Ovary (tissue), 9 donors: ENCODE data around the gene FAM3D. TPM values are rescaled to one million over a fixed set of nuclear protein-coding genes. Genes with fewer than 3 reads are reported as not detected.
"Not testable (repeated sequence)": the region's sequence is repeated elsewhere in the genome, so short reads cannot be mapped to it uniquely, and the experiment has no call there.

Experiments used
- DNase-seq, 5 donors: peaks; one replicate each; pipeline ENCODE4 v3.0.0-alpha.2; 2019 to 2020
- H3K27ac ChIP-seq, 2 donors: fragments of 200-600 bp; one replicate each; pipeline versions ENCODE4 v1.5.1 to v1.8.0; 2019 to 2022
- H3K27me3 ChIP-seq: fragments of 200-600 bp; one replicate; pipeline ENCODE4 v1.8.0; 2022
- H3K36me3 ChIP-seq: fragments of 200-600 bp; sonication (generic); one replicate; pipeline ENCODE4 v1.5.1; 2019
- H3K4me1 ChIP-seq: one replicate; pipeline ENCODE4 v1.8.1; 2013; ENCODE audit warnings: mild to moderate bottlenecking, moderate library complexity; ENCODE audit not compliant: insufficient read depth
- H3K4me3 ChIP-seq: fragments of 200-600 bp; sonication (generic); one replicate; pipeline ENCODE4 v1.5.1; 2017
- H3K9me3 ChIP-seq, 2 donors: fragments of 200-600 bp in 1 of 2; sonication (generic) in 1 of 2; one replicate each; pipeline versions ENCODE4 v1.5.1 to v1.8.1; 2013 to 2019; ENCODE audit warnings: mild to moderate bottlenecking in 1 of 2, moderate library complexity in 1 of 2
- EP300 ChIP-seq: sonication (generic); formaldehyde crosslinking; IDR thresholded peaks from one replicate; pipeline ENCODE4 v1.6.1; 2017; ENCODE audit warnings: antibody characterized with exemption
- POLR2A ChIP-seq: fragments of 450-650 bp; IDR thresholded peaks from one replicate; pipeline ENCODE4 v1.6.1; 2017; ENCODE audit warnings: antibody characterized with exemption, mild to moderate bottlenecking, moderate library complexity
- WGBS, 3 donors: extraction: QIAGEN DNeasy Blood & Tissue Kit in 1 of 3; methylation state at CpG; one replicate each; pipeline versions ENCODE4 v1.1.5 to v1.1.7; 2013 to 2017; 5-methylcytosine and 5-hydroxymethylcytosine counted together
- intact Hi-C, 4 donors: fragments of 100-400 bp; cut with DNase I; formaldehyde crosslinking; loops; one replicate each; pipeline versions ENCODE4 v1.11.0 to v1.15.1; 2022 to 2023
- polyA plus RNA-seq, 2 donors: library from polyadenylated mRNA; stranded (reverse); fragments of 200-250 nt in 1 of 2; fragments of 350-450 nt in 1 of 2; fragmentation: Illumina TruSeq in 1 of 2; extraction: RNeasy Lipid Tissue Mini Kit (QIAGEN cat#74804) in 1 of 2; gene quantifications; one replicate each; pipeline ENCODE4 v1.2.3, GENCODE V29; 2013 to 2014
- total RNA-seq, 7 donors: library from RNA; depleted of rRNA in 2 of 7; stranded (reverse); fragments of >200 nt in 2 of 7; fragmentation: NEBNext Ultra II Directional in 3 of 7; extraction: Animal tissue kit (Norgen Biotek cat#: 25700) in 3 of 7; gene quantifications; one replicate each; pipeline versions ENCODE4 v1.1.0 to v1.2.4, GENCODE V29; 2016 to 2023
- TF ChIP-seq, protein P1 (sequence below), 3 donors: fragments of 450-650 bp in 2 of 3; fragments of 200-600 bp in 1 of 3; IDR thresholded peaks; one replicate each; pipeline versions ENCODE4 v1.5.1 to v1.8.0; 2016 to 2022; ENCODE audit warnings: antibody characterized with exemption in 3 of 3, mild to moderate bottlenecking in 1 of 3
- donor health status: DM: no; HTN: no; CAD: no; lungs with moderate emphysema.
- donor health status: DM: no; HTN: no; CAD: no.
- donor health status: Bipolar disorder and iron deficiency.
- donor health status: DM: yes; HTN: yes; CAD: no.
- donor health status: DM: no; HTN: no; CAD: no.
- donor health status: DM: yes; HTN: yes; CAD: no.

FAM3D gene
- total and polyA plus RNA-seq, 9 donors = 0.36 to 6.3 TPM; not detected in 7

DNA sequence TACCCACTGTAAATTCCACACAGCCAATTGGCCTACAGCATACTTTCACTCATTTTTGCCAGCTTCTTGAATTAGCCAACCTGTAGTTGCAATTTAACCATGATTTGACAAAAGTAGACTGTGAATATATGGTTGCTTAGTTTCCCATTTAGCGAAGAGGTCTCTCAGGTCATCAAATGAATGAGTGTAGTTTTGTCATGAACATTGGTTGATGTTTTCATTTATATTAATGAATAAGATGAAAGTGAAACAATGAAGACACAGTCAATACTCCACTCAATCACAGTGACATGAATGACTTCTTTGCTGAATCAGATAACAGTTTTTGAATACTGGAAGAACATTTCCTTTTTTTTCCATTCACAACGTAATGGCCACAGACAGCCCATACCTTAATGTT is 15.3 kb upstream of the FAM3D start:
- DNase-seq = no peak
- Histone ChIP-seq H3K4me1 (no peaks in the 10 kb centered on the region), H3K27me3 (no peaks in the 10 kb centered on the region), H3K36me3 (no peaks in the 10 kb centered on the region), H3K9me3 (no peaks in the 10 kb centered on the region), H3K4me3 (no peak overlapping the region), H3K27ac (no peak overlapping the region)
- TF ChIP-seq EP300 (no peak), POLR2A (no peak)
- TF ChIP-seq, protein P1, sequence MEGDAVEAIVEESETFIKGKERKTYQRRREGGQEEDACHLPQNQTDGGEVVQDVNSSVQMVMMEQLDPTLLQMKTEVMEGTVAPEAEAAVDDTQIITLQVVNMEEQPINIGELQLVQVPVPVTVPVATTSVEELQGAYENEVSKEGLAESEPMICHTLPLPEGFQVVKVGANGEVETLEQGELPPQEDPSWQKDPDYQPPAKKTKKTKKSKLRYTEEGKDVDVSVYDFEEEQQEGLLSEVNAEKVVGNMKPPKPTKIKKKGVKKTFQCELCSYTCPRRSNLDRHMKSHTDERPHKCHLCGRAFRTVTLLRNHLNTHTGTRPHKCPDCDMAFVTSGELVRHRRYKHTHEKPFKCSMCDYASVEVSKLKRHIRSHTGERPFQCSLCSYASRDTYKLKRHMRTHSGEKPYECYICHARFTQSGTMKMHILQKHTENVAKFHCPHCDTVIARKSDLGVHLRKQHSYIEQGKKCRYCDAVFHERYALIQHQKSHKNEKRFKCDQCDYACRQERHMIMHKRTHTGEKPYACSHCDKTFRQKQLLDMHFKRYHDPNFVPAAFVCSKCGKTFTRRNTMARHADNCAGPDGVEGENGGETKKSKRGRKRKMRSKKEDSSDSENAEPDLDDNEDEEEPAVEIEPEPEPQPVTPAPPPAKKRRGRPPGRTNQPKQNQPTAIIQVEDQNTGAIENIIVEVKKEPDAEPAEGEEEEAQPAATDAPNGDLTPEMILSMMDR (IDR thresholded peaks at IDR 0.05) = no peak
- intact Hi-C loops = no loop called here
- WGBS, 3 donors = 79 to 89% (median 86%) methylated on average over 2 of the region's 2 CpGs

DNA sequence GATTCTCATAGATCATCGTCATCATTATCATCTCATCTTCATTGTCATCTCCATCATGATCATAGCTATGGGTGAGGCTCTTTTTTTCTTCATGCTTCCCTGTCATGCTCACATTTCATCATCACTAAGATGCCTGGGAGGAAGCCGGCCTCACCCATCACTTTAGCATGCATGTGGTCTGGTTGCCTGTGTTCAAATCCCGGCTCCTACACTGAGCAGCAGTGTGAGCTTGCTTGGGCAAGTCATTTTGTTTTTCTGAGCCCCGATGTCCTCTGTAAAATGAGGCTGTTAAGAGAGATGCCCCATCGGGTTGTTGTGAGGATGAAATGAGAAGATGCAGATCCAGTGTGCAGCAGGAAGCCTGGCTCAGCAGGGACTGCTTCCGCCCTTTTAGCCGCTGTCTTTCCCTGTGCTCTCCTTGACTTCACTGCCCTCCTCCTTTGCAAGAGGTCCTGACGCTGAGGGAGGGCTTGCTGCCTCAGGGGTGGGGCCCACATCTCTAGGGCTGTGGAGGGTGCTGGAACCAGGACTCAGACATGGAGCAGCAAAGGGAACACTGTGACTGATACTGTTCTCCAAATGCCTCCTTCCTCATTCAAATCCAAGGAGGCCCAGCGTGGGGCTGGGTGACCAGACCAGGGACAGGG is 14.4 kb upstream of the FAM3D start:
- Histone ChIP-seq H3K4me3 (no peak overlapping the region), H3K4me1 (no peaks in the 10 kb centered on the region), H3K9me3 (no peaks in the 10 kb centered on the region), H3K36me3 (no peaks in the 10 kb centered on the region), H3K27ac (no peak overlapping the region), H3K27me3 (no peaks in the 10 kb centered on the region)
- WGBS, 3 donors = 83 to 91% (median 83%) methylated on average over 9 of the region's 9 CpGs
- intact Hi-C loops = no loop called here
- DNase-seq = no peak
- TF ChIP-seq POLR2A = no peak

GRCh38 chr3:58679974-58680666 is 13.5 kb upstream of the FAM3D start:
- H3K36me3 ChIP-seq = no peaks in the 10 kb centered on the region
- H3K27ac ChIP-seq = no peak overlapping the region
- intact Hi-C loops = no loop called here
- H3K4me1 ChIP-seq = no peaks in the 10 kb centered on the region
- TF ChIP-seq EP300 (no peak), POLR2A (no peak)
- TF ChIP-seq, protein P1 (IDR thresholded peaks at IDR 0.05) = no peak
- H3K9me3 ChIP-seq = no peaks in the 10 kb centered on the region
- WGBS, 3 donors = 68 to 72% (median 71%) methylated on average over 6 of the region's 6 CpGs
- DNase-seq = no peak
- H3K27me3 ChIP-seq = no peaks in the 10 kb centered on the region
- no peak overlapping the region for H3K4me3 ChIP-seq

DNA sequence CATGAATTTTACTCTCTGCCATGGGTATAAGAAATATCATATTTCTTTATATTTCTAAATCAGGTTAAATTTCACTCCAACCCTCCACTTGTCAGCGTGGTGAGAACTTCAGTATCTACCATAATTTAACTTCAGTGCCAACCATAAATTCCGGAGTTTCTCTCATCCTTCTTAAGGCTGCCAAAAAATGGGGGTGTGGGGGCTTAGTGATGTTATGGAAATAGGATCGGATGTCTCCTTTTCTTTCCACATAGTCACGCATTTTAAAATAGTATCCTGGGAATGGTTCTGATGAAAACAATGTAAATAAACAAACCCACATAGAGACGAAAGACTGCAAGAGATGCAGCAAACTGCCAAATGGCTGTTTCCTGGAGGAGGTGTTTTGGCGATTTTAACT is 12.9 kb upstream of the FAM3D start:
- H3K4me3 ChIP-seq = no peak overlapping the region
- H3K4me1 ChIP-seq = no peaks in the 10 kb centered on the region
- H3K27me3 ChIP-seq = no peaks in the 10 kb centered on the region
- WGBS, 3 donors = 26 to 34% (median 31%) methylated on average over 6 of the region's 6 CpGs
- intact Hi-C loops = no loop called here
- H3K9me3 ChIP-seq = no peaks in the 10 kb centered on the region
- H3K36me3 ChIP-seq = no peaks in the 10 kb centered on the region
- DNase-seq = no peak
- TF ChIP-seq EP300 (no peak), POLR2A (no peak)
- TF ChIP-seq, protein P1 (IDR thresholded peaks at IDR 0.05) = no peak
- no peak overlapping the region for H3K27ac ChIP-seq

- H3K4me3 ChIP-seq, H3K9me3 ChIP-seq, H3K27me3 ChIP-seq, H3K27ac ChIP-seq, H3K4me1 ChIP-seq, DNase-seq, H3K36me3 ChIP-seq, intact Hi-C loops: not testable (repeated sequence)
- WGBS, 3 donors = 75 to 79% (median 76%) methylated on average over 13 of the region's 13 CpGs
Measured at GRCh38 chr3:58678177-58678970, 11.8 kb upstream of the FAM3D start.
